Measurements from ENCODE around the gene TIGD2. TPM values are rescaled to one million over a fixed set of nuclear protein-coding genes. Genes with fewer than 3 reads are reported as not detected.
A peak's percentile ranks its signal among the peaks of the same experiment; 100 is the strongest.

TIGD2 gene
- total RNA-seq, 1 donor from 2014 or later: 5.2 TPM

DNA sequence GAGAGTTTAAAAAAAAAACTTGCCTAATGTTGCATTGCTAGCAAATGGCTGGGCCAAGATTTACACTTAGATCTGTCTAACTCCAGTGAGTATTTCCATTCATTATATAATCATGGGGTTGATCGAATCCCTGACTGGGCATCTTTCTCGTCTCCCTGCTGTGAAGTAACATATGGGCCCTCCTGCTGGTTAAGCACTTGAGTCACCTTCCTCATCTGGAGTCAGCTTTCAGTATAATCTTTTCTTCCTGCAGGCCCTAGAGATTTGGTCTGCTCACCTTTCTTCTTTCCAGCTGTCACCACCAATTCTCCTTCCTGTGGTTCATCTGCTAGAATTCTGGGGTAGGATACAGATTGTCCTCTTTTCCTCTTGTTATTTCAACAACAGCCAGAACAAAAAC lies 41.6 kb downstream of the TIGD2 start:
- H3K36me3 Mint-ChIP-seq (ENCODE audit: low read depth): no peaks in the 10 kb centered on the region
- H3K9me3 Mint-ChIP-seq (ENCODE audit: low read depth): no peaks in the 10 kb centered on the region
- no peak overlapping the region for H3K27ac Mint-ChIP-seq (ENCODE audit: unreplicated experiment)
- H3K27me3 Mint-ChIP-seq (ENCODE audit: low read depth): no peaks in the 10 kb centered on the region
- TF ChIP-seq CTCF (IDR thresholded peaks at IDR 0.05): no peak
- no peak overlapping the region for H3K4me3 Mint-ChIP-seq (ENCODE audit: unreplicated experiment)
- peaks cover 4% of the 10 kb centered on the region for H3K4me1 Mint-ChIP-seq (ENCODE audit: low read depth)
- DNase-seq (ENCODE audit: low spot score): no peak

- H3K27ac Mint-ChIP-seq (ENCODE audit: unreplicated experiment): no peak overlapping the region
- H3K27me3 Mint-ChIP-seq (ENCODE audit: low read depth): peaks cover 3% of the 10 kb centered on the region
- H3K36me3 Mint-ChIP-seq (ENCODE audit: low read depth): no peaks in the 10 kb centered on the region
- no peaks in the 10 kb centered on the region for H3K9me3 Mint-ChIP-seq (ENCODE audit: low read depth)
- no peak overlapping the region for H3K4me3 Mint-ChIP-seq (ENCODE audit: unreplicated experiment)
- no peak for DNase-seq (ENCODE audit: low spot score)
- TF ChIP-seq CTCF (IDR thresholded peaks at IDR 0.05): no peak
- peaks cover 4% of the 10 kb centered on the region for H3K4me1 Mint-ChIP-seq (ENCODE audit: low read depth)
Observed at GRCh38 chr4:89156174-89156914, 45.0 kb downstream of the TIGD2 start.

- no peak for DNase-seq (ENCODE audit: low spot score)
- no peak overlapping the region for H3K4me3 Mint-ChIP-seq (ENCODE audit: unreplicated experiment)
- H3K9me3 Mint-ChIP-seq (ENCODE audit: low read depth): no peaks in the 10 kb centered on the region
- TF ChIP-seq CTCF (IDR thresholded peaks at IDR 0.05): no peak
- peaks cover 3% of the 10 kb centered on the region for H3K27me3 Mint-ChIP-seq (ENCODE audit: low read depth)
- no peaks in the 10 kb centered on the region for H3K36me3 Mint-ChIP-seq (ENCODE audit: low read depth)
- H3K27ac Mint-ChIP-seq (ENCODE audit: unreplicated experiment): no peak overlapping the region
- H3K4me1 Mint-ChIP-seq (ENCODE audit: low read depth): peaks cover 4% of the 10 kb centered on the region
Observed at GRCh38 chr4:89157488-89158024, 46.2 kb downstream of the TIGD2 start.

- H3K4me1 Mint-ChIP-seq (ENCODE audit: low read depth): no peaks in the 10 kb centered on the region
- peaks cover 3% of the 10 kb centered on the region for H3K27me3 Mint-ChIP-seq (ENCODE audit: low read depth)
- no peaks in the 10 kb centered on the region for H3K36me3 Mint-ChIP-seq (ENCODE audit: low read depth)
- no peak for DNase-seq (ENCODE audit: low spot score)
- no peak overlapping the region for H3K4me3 Mint-ChIP-seq (ENCODE audit: unreplicated experiment)
- peak; percentile 95 for TF ChIP-seq CTCF (IDR thresholded peaks at IDR 0.05)
- no peaks in the 10 kb centered on the region for H3K9me3 Mint-ChIP-seq (ENCODE audit: low read depth)
- H3K27ac Mint-ChIP-seq (ENCODE audit: unreplicated experiment): no peak overlapping the region
Observed at GRCh38 chr4:89158884-89159503, 47.7 kb downstream of the TIGD2 start.

- Mint-ChIP-seq H3K36me3 (ENCODE audit: low read depth) (no peaks in the 10 kb centered on the region), H3K9me3 (ENCODE audit: low read depth) (no peaks in the 10 kb centered on the region), H3K4me3 (ENCODE audit: unreplicated experiment) (no peak overlapping the region), H3K27ac (ENCODE audit: unreplicated experiment) (no peak overlapping the region), H3K27me3 (ENCODE audit: low read depth) (peaks cover 3% of the 10 kb centered on the region), H3K4me1 (ENCODE audit: low read depth) (no peaks in the 10 kb centered on the region)
- TF ChIP-seq CTCF (IDR thresholded peaks at IDR 0.05): no peak
- no peak for DNase-seq (ENCODE audit: low spot score)
Observed at GRCh38 chr4:89160806-89161205, 49.5 kb downstream of the TIGD2 start.
